K562 (cell line): ENCODE data around the gene CUX1. TPM values are rescaled to one million over a fixed set of nuclear protein-coding genes. Genes with fewer than 3 reads are reported as not detected.
A peak's percentile ranks its signal among the peaks of the same experiment; 100 is the strongest.

Source experiments
- TRIM24 ChIP-seq, 2 experiments: fragments of 450-650 bp; IDR thresholded peaks; 2 replicates each; pipeline ENCODE4 v1.6.1; 2016
- polyA plus RNA-seq, 8 experiments: library from polyadenylated mRNA; depleted of rRNA in 4 of 8; stranded (reverse) in 5 of 8; unstranded in 3 of 8; fragments of >200 nt; fragmentation: Nextera tagmentation in 2 of 8; fragmentation: Illumina TruSeq in 1 of 8; extraction: Ambion mirVana in 2 of 8; extraction: Trizol in 1 of 8; gene quantifications; 2 replicates each; pipeline versions ENCODE4 v1.2.1 to v1.2.3, GENCODE V29; 2011 to 2014; ENCODE audit warnings: inconsistent platforms in 1 of 8, missing spikeins in 1 of 8
- total RNA-seq, 7 experiments: library from RNA; depleted of rRNA in 6 of 7; stranded (reverse); fragments of >200 nt in 6 of 7; fragmentation: Illumina TruSeq in 2 of 7; extraction: Trizol in 2 of 7; gene quantifications; 2 replicates each; pipeline versions ENCODE4 v1.2.1 to v1.2.3, GENCODE V29; 2011 to 2021; ENCODE audit warnings: low replicate concordance in 1 of 7
- TF ChIP-seq, protein P1 (sequence below): fragments of 450-650 bp; IDR thresholded peaks from 2 replicates; pipeline ENCODE4 v1.6.1; 2016; ENCODE audit warnings: low read depth

The CUX1 gene
- total and polyA plus RNA-seq, 9 of the 15 experiments (the other 6 are each of a cell fraction or from before 2014, with no cell fraction given) = 3.6 to 55.3 (median 25.2) TPM

GRCh38 chr7:101770466-101770865 is 47.0 kb upstream of the CUX1 start (continued):
- peak in 1 of 2 experiments; percentile 20; a peak in 1 of 4 replicates for TF ChIP-seq TRIM24 (IDR thresholded peaks at IDR 0.05)
- TF ChIP-seq, protein P1, sequence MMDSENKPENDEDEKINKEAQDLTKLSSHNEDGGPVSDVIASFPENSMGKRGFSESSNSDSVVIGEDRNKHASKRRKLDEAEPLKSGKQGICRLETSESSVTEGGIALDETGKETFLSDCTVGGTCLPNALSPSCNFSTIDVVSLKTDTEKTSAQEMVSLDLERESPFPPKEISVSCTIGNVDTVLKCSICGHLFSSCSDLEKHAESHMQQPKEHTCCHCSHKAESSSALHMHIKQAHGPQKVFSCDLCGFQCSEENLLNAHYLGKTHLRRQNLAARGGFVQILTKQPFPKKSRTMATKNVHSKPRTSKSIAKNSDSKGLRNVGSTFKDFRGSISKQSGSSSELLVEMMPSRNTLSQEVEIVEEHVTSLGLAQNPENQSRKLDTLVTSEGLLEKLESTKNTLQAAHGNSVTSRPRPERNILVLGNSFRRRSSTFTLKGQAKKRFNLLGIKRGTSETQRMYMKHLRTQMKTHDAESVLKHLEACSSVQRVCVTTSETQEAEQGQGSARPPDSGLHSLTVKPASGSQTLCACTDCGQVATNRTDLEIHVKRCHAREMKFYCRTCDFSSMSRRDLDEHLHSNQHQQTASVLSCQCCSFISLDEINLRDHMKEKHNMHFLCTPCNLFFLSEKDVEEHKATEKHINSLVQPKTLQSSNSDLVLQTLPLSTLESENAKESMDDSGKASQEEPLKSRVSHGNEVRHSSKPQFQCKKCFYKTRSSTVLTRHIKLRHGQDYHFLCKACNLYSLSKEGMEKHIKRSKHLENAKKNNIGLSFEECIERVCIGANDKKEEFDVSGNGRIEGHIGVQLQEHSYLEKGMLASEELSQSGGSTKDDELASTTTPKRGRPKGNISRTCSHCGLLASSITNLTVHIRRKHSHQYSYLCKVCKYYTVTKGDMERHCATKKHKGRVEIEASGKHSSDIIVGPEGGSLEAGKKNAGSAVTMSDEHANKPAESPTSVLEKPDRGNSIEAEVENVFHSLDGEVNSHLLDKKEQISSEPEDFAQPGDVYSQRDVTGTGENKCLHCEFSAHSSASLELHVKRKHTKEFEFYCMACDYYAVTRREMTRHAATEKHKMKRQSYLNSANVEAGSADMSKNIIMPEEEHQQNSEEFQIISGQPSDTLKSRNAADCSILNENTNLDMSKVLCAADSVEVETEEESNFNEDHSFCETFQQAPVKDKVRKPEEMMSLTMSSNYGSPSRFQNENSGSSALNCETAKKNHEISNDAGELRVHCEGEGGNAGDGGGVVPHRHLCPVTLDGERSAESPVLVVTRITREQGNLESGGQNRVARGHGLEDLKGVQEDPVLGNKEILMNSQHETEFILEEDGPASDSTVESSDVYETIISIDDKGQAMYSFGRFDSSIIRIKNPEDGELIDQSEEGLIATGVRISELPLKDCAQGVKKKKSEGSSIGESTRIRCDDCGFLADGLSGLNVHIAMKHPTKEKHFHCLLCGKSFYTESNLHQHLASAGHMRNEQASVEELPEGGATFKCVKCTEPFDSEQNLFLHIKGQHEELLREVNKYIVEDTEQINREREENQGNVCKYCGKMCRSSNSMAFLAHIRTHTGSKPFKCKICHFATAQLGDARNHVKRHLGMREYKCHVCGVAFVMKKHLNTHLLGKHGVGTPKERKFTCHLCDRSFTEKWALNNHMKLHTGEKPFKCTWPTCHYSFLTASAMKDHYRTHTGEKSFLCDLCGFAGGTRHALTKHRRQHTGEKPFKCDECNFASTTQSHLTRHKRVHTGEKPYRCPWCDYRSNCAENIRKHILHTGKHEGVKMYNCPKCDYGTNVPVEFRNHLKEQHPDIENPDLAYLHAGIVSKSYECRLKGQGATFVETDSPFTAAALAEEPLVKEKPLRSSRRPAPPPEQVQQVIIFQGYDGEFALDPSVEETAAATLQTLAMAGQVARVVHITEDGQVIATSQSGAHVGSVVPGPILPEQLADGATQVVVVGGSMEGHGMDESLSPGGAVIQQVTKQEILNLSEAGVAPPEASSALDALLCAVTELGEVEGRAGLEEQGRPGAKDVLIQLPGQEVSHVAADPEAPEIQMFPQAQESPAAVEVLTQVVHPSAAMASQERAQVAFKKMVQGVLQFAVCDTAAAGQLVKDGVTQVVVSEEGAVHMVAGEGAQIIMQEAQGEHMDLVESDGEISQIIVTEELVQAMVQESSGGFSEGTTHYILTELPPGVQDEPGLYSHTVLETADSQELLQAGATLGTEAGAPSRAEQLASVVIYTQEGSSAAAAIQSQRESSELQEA = peak; percentile 34; the same call in 1 of the 2 replicates
